Caki2 (cell line): ENCODE data around the gene BRD3OS. TPM values are rescaled to one million over a fixed set of nuclear protein-coding genes. Genes with fewer than 3 reads are reported as not detected.

Source experiments
- DNase-seq: peaks from one replicate; pipeline ENCODE4 v3.0.0-alpha.2; 2015; ENCODE audit warnings: low read depth
- in situ Hi-C: cut with HindIII; loops from 2 replicates; pipeline ENCODE4 v1.10.0; 2016; ENCODE audit warnings: low sequenced_read_pairs, low pct_unique_long_range_greater_than_20kb, mixed read lengths
- total RNA-seq: library from RNA; depleted of rRNA; stranded (reverse); fragments of >200 nt; shearing (Covaris generic); gene quantifications from 2 replicates; pipeline ENCODE4 v1.2.3, GENCODE V29; 2014; ENCODE audit warnings: low replicate concordance

The BRD3OS gene
- total RNA-seq, 1 experiment from 2014 or later: 27.1 TPM

GRCh38 chr9:134041649-134041962 lies 16.3 kb downstream of the BRD3OS start:
- DNase-seq: no peak
- in situ Hi-C loops: no loop called here

GRCh38 chr9:134043531-134043988 lies 18.3 kb downstream of the BRD3OS start:
- in situ Hi-C loops: no loop called here
- no peak for DNase-seq

GRCh38 chr9:134044944-134045343 lies 19.7 kb downstream of the BRD3OS start:
- no peak for DNase-seq
- in situ Hi-C loops: no loop called here

- DNase-seq: no peak
- in situ Hi-C loops: no loop called here
Observed at GRCh38 chr9:134045841-134046544, 20.7 kb downstream of the BRD3OS start.

- DNase-seq: no peak
- in situ Hi-C loops: no loop called here
Observed at GRCh38 chr9:134046894-134047681, 21.8 kb downstream of the BRD3OS start.

GRCh38 chr9:134047868-134048581 lies 22.7 kb downstream of the BRD3OS start:
- DNase-seq: no peak
- in situ Hi-C loops: no loop called here

- in situ Hi-C loops: no loop called here
- DNase-seq: no peak
Observed at GRCh38 chr9:134048582-134048968, 23.3 kb downstream of the BRD3OS start.

- in situ Hi-C loops: no loop called here
- DNase-seq: no peak
Observed at GRCh38 chr9:134049236-134049635, 24.0 kb downstream of the BRD3OS start.

- DNase-seq: no peak
- in situ Hi-C loops: no loop called here
Observed at GRCh38 chr9:134049772-134050588, 24.7 kb downstream of the BRD3OS start.

GRCh38 chr9:134050726-134051125 lies 25.4 kb downstream of the BRD3OS start:
- DNase-seq: no peak
- in situ Hi-C loops: no loop called here

- no peak for DNase-seq
- in situ Hi-C loops: no loop called here
Observed at GRCh38 chr9:134051319-134051718, 26.0 kb downstream of the BRD3OS start.

GRCh38 chr9:134052491-134052890 lies 27.2 kb downstream of the BRD3OS start:
- no peak for DNase-seq
- in situ Hi-C loops: no loop called here

GRCh38 chr9:134052941-134053340 lies 27.7 kb downstream of the BRD3OS start:
- in situ Hi-C loops: no loop called here
- DNase-seq: no peak

GRCh38 chr9:134053401-134053871 lies 28.2 kb downstream of the BRD3OS start:
- in situ Hi-C loops: no loop called here
- no peak for DNase-seq

GRCh38 chr9:134053941-134054761 lies 28.9 kb downstream of the BRD3OS start:
- no peak for DNase-seq
- in situ Hi-C loops: no loop called here

- no peak for DNase-seq
- in situ Hi-C loops: no loop called here
Observed at GRCh38 chr9:134054891-134055811, 29.9 kb downstream of the BRD3OS start.
